Liver (tissue), 3 donors: Measurements from ENCODE around the gene SEMA4D.

Experiments used
- EGR1 ChIP-seq, 2 donors: IDR thresholded peaks; 2 replicates each; pipeline ENCODE4 v1.6.1; 2016 to 2018; ENCODE audit warnings: antibody characterized with exemption in 2 of 2, low read depth in 2 of 2
- FOXA1 ChIP-seq: IDR thresholded peaks from 2 replicates; pipeline ENCODE4 v1.6.1; 2016; ENCODE audit warnings: antibody characterized with exemption
- HNF4G ChIP-seq: IDR thresholded peaks from 2 replicates; pipeline ENCODE4 v1.6.1; 2016; ENCODE audit warnings: antibody characterized with exemption
- JUND ChIP-seq, 2 donors: IDR thresholded peaks; 2 replicates each; pipeline ENCODE4 v1.6.1; 2016; ENCODE audit warnings: antibody characterized with exemption in 2 of 2
- NR2F2 ChIP-seq: IDR thresholded peaks from 2 replicates; pipeline ENCODE4 v1.6.1; 2016; ENCODE audit warnings: antibody characterized with exemption
- RAD21 ChIP-seq, 2 donors: IDR thresholded peaks; 2 replicates each; pipeline ENCODE4 v1.6.1; 2016; ENCODE audit warnings: antibody characterized with exemption in 2 of 2, mild to moderate bottlenecking in 2 of 2
- RXRA ChIP-seq, 2 donors: IDR thresholded peaks; 2 replicates each; pipeline ENCODE4 v1.6.1; 2017 to 2018; ENCODE audit warnings: antibody characterized with exemption in 2 of 2, mild to moderate bottlenecking in 1 of 2
- TAF1 ChIP-seq: conservative IDR thresholded peaks from 2 replicates; pipeline ENCODE4 v1.6.1; 2016; ENCODE audit warnings: antibody characterized with exemption, mild to moderate bottlenecking
- TF ChIP-seq, protein P1 (sequence below): fragments of 150-350 bp; IDR thresholded peaks from 2 replicates; pipeline ENCODE4 v1.5.1; 2017; ENCODE audit warnings: improper control_type of control experiment, low read depth, low read length; ENCODE audit not compliant: missing input control
- TF ChIP-seq, protein P2 (sequence below): IDR thresholded peaks from 2 replicates; pipeline ENCODE4 v1.6.1; 2016; ENCODE audit warnings: antibody characterized with exemption
- TF ChIP-seq, protein P3 (sequence below): IDR thresholded peaks from 2 replicates; pipeline ENCODE4 v1.6.1; 2016; ENCODE audit warnings: antibody characterized with exemption, mild to moderate bottlenecking
- donor health status: healthy.
- donor health status: healthy.

DNA sequence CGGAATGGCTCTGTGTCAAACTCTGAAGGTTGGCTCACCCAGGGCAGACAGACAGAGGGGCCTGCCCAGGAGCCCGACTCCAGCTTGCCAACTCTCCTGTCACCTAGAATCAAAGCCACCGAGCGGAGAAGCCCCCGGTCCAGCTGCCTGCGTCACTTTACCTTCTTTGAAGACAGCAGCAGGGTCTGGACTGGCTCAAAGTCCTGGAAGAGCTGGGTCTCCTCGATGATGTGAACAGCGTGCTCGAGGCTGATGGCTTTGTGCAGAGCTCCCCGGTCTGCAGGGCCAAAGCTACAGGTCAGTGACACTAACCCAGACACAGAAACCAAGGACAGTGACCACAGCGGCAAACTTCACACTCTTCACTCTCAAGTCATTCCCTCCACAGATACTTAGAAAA lies 111.7 kb downstream of the SEMA4D start:
- TF ChIP-seq, protein P1, sequence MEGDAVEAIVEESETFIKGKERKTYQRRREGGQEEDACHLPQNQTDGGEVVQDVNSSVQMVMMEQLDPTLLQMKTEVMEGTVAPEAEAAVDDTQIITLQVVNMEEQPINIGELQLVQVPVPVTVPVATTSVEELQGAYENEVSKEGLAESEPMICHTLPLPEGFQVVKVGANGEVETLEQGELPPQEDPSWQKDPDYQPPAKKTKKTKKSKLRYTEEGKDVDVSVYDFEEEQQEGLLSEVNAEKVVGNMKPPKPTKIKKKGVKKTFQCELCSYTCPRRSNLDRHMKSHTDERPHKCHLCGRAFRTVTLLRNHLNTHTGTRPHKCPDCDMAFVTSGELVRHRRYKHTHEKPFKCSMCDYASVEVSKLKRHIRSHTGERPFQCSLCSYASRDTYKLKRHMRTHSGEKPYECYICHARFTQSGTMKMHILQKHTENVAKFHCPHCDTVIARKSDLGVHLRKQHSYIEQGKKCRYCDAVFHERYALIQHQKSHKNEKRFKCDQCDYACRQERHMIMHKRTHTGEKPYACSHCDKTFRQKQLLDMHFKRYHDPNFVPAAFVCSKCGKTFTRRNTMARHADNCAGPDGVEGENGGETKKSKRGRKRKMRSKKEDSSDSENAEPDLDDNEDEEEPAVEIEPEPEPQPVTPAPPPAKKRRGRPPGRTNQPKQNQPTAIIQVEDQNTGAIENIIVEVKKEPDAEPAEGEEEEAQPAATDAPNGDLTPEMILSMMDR = no peak
- TF ChIP-seq, protein P2, sequence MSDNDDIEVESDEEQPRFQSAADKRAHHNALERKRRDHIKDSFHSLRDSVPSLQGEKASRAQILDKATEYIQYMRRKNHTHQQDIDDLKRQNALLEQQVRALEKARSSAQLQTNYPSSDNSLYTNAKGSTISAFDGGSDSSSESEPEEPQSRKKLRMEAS = no peak
- TF ChIP-seq, protein P3, sequence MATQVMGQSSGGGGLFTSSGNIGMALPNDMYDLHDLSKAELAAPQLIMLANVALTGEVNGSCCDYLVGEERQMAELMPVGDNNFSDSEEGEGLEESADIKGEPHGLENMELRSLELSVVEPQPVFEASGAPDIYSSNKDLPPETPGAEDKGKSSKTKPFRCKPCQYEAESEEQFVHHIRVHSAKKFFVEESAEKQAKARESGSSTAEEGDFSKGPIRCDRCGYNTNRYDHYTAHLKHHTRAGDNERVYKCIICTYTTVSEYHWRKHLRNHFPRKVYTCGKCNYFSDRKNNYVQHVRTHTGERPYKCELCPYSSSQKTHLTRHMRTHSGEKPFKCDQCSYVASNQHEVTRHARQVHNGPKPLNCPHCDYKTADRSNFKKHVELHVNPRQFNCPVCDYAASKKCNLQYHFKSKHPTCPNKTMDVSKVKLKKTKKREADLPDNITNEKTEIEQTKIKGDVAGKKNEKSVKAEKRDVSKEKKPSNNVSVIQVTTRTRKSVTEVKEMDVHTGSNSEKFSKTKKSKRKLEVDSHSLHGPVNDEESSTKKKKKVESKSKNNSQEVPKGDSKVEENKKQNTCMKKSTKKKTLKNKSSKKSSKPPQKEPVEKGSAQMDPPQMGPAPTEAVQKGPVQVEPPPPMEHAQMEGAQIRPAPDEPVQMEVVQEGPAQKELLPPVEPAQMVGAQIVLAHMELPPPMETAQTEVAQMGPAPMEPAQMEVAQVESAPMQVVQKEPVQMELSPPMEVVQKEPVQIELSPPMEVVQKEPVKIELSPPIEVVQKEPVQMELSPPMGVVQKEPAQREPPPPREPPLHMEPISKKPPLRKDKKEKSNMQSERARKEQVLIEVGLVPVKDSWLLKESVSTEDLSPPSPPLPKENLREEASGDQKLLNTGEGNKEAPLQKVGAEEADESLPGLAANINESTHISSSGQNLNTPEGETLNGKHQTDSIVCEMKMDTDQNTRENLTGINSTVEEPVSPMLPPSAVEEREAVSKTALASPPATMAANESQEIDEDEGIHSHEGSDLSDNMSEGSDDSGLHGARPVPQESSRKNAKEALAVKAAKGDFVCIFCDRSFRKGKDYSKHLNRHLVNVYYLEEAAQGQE = no peak
- TF ChIP-seq FOXA1 (no peak), RAD21 (IDR thresholded peaks at IDR 0.05) (no peak), NR2F2 (no peak), JUND (IDR thresholded peaks at IDR 0.05) (no peak), EGR1 (IDR thresholded peaks at IDR 0.05; ENCODE audit: low read depth in 2 of 2) (no peak), TAF1 (no peak), HNF4G (no peak), RXRA (IDR thresholded peaks at IDR 0.05) (no peak)
